GM06990 (cell line): ENCODE data around the gene GOLT1A.

ENCODE experiments used
- DNase-seq: peaks from one replicate; pipeline ENCODE4 v3.0.0-alpha.2; 2011; ENCODE audit not compliant: insufficient read length; ENCODE audit errors: extremely low read depth
- H3K27me3 ChIP-seq: replicated peaks from 2 replicates; pipeline ENCODE4 v1.6.0; 2011; ENCODE audit warnings: low read length; ENCODE audit not compliant: control insufficient read depth, insufficient read depth
- H3K36me3 ChIP-seq: 2 replicates; pipeline ENCODE4 v1.5.1; 2011; ENCODE audit warnings: low read length; ENCODE audit not compliant: control insufficient read depth, insufficient read depth
- H3K4me3 ChIP-seq: replicated peaks from 2 replicates; pipeline ENCODE4 v1.5.1; 2011; ENCODE audit warnings: low read depth, mild to moderate bottlenecking, control low read depth, low read length
- TF ChIP-seq, protein P1 (sequence below): IDR thresholded peaks from 2 replicates; pipeline ENCODE4 v1.5.1; 2011; ENCODE audit warnings: low read length, control low read depth, mild to moderate bottlenecking, inconsistent platforms; ENCODE audit not compliant: insufficient read depth, poor library complexity, severe bottlenecking

Gene GOLT1A

DNA sequence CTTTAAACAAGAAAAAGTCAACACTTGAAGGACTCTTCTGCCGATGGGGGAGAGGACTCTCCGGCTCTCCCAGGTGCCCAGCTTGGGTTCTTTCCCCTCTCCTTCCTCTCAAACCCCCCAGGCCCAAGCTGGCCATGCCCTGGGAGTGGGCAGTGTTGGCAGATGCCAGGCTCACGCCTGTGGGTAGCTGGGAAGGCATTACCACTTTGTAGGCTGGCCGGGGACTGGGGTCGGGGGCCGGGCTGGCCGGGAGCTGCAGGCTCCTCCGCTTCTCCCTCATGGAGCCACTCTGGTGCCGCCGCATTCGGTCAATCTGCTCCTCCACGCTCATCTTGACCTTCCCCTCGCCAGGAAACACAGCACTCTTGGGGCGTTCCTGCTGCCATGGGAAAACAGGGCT is 16.4 kb upstream of the GOLT1A start:
- Histone ChIP-seq H3K36me3 (no peaks in the 10 kb centered on the region), H3K4me3 (no peak overlapping the region), H3K27me3 (no peaks in the 10 kb centered on the region; the same call in 1 of the 2 replicates)
- DNase-seq, result no peak
- TF ChIP-seq, protein P1, sequence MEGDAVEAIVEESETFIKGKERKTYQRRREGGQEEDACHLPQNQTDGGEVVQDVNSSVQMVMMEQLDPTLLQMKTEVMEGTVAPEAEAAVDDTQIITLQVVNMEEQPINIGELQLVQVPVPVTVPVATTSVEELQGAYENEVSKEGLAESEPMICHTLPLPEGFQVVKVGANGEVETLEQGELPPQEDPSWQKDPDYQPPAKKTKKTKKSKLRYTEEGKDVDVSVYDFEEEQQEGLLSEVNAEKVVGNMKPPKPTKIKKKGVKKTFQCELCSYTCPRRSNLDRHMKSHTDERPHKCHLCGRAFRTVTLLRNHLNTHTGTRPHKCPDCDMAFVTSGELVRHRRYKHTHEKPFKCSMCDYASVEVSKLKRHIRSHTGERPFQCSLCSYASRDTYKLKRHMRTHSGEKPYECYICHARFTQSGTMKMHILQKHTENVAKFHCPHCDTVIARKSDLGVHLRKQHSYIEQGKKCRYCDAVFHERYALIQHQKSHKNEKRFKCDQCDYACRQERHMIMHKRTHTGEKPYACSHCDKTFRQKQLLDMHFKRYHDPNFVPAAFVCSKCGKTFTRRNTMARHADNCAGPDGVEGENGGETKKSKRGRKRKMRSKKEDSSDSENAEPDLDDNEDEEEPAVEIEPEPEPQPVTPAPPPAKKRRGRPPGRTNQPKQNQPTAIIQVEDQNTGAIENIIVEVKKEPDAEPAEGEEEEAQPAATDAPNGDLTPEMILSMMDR, result no peak

DNA sequence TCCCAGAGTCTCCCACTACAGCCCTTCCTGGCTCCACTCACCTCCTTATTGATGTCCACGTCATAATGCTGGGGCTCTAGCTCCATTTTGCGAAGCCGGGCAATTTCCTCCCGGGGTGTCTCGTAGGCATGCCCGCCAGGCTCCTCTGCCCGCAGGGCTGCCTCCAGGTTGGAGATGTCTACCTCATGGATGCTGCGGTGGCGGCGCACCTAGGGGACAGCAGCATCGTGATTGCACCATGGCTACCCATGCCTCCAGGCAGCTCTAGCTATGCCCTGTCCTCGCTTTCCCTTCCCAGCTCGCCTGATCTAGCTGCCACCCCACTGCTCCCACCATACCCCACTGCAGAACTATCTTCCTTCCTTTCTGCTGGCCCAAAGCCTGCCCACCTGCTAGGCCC is 15.1 kb upstream of the GOLT1A start:
- no peaks in the 10 kb centered on the region for H3K36me3 ChIP-seq
- DNase-seq, result no peak
- TF ChIP-seq, protein P1, result no peak
- no peak overlapping the region for H3K4me3 ChIP-seq
- no peaks in the 10 kb centered on the region; the same call in 1 of the 2 replicates for H3K27me3 ChIP-seq

DNA sequence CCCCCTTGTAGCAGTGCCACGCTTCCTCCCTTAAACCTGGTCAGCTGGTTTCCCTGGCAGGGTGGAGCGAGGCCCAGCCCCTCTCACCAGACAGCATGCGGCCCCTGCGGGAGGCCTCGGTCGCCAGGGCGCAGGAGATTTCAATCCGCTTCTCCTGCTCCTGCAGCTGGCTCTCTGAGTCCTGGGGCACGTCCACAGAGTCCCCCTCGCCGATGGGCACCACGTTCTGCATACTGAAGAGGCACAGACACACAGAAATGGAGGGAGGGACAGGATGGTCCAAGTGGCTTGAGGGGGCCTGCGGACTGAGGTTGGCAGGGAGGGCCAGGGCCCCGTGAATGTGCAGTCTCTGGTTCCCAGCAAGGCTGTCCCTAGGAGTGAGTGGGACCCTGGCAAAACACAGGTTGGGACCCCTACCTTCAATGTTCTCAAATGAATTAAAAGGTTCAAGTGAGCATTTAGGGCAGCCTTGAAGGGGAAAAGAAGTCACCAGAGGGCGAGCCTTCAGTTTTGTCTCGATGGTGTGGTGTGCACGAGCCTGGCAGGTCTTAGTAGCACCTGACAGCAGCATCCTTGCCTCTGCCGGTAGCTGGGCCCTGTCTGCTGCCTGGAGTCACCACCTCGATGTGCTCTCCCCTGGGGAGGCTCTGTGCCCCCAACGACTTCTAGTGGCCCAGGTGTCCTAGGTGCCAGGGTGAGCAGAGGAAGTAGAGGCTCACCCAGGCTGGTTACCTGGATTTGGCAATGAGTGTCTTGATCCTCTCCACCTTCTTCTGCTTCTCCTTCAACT is 14.4 kb upstream of the GOLT1A start:
- TF ChIP-seq, protein P1, result no peak
- H3K4me3 ChIP-seq, result no peak overlapping the region
- no peak for DNase-seq
- H3K36me3 ChIP-seq, result no peaks in the 10 kb centered on the region
- no peaks in the 10 kb centered on the region; the same call in 1 of the 2 replicates for H3K27me3 ChIP-seq

DNA sequence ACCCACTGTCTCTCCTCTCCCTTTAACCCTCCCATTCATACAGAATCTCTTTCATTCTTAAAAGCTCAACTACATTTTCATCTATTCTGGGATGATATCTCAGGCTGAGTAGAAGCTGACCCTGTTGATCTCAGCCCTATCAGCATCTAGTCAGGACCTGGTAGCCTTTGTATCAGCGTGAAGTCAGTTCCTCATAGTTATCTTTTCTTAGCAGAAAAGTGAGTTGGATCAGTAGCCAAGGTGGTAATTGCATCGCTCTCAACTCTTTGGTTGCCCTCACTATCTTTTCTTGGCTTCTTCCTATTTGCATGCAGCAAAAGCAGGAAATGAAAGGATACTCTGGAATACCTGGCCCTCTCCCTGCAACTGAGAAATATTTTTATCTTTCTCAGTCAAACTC is 13.6 kb upstream of the GOLT1A start:
- Histone ChIP-seq H3K4me3 (no peak overlapping the region), H3K27me3 (no peaks in the 10 kb centered on the region; the same call in 1 of the 2 replicates), H3K36me3 (no peaks in the 10 kb centered on the region)
- TF ChIP-seq, protein P1, result no peak
- DNase-seq, result no peak

DNA sequence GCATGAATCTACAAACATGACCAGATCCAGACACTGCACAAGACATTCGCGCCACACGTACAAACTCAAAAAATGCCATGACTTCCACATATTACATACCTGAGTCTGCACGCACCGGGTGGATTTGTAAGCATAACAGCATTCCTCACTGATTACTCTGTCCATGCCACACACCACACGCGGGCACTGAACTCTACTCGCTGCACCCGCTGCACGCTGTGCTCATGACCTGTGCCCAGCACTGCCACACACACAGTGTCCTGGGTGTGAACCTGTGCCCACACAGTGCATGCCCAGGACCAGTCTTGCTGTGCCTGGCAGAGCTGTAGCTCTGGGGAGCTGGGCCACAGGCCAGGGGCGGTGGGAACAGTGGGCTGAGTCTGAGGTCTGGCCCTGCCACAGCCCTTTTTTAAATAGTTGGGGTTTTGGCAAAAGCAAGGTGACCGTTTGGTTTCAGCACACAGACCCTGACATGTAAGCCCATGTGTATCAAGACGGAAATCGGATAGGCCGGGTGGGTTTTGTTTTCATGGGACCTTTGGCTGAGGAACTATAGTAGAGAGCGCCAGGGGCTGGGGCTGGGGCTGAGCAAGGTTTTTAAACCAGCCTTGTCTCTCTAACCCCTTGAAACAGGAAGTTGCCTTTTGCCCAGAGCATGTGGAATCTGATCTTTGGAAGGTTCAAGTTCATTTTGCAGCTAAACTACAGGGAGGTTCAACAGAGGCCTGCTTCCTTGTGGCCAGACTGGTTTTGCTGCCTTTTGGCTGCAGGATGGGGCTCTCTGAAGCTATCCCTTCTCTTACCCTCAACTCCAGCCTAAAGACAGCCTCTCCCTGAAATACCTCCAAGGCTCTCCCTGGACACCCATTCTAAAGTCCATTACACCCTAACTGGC is 12.3 kb upstream of the GOLT1A start:
- no peaks in the 10 kb centered on the region for H3K36me3 ChIP-seq
- TF ChIP-seq, protein P1, result no peak

More for the DNA sequence above, 12.3 kb upstream of the GOLT1A start:
- no peaks in the 10 kb centered on the region; the same call in 1 of the 2 replicates for H3K27me3 ChIP-seq
- no peak for DNase-seq
- H3K4me3 ChIP-seq, result no peak overlapping the region
